Astrocyte of the cerebellum (primary cell): ENCODE measurements around the gene REV3L.
"Not testable (repeated sequence)": the region's sequence is repeated elsewhere in the genome, so short reads cannot be mapped to it uniquely, and the experiment has no call there.

ENCODE experiments used
- DNase-seq: peaks from one replicate; pipeline ENCODE4 v3.0.0-alpha.2; 2011; ENCODE audit warnings: low read depth
- H3K4me3 ChIP-seq: 2 replicates; pipeline ENCODE4 v1.5.1; 2011; ENCODE audit warnings: mild to moderate bottlenecking, low read depth, low read length, moderate library complexity
- CTCF ChIP-seq: IDR thresholded peaks from 2 replicates; pipeline ENCODE4 v1.5.1; 2012; ENCODE audit warnings: low read length, low read depth, moderate library complexity, mild to moderate bottlenecking; ENCODE audit errors: missing control alignments
- in situ Hi-C: cut with HindIII; loops from 2 replicates; pipeline ENCODE4 v1.10.0; 2017; ENCODE audit warnings: low sequenced_read_pairs

REV3L gene

DNA sequence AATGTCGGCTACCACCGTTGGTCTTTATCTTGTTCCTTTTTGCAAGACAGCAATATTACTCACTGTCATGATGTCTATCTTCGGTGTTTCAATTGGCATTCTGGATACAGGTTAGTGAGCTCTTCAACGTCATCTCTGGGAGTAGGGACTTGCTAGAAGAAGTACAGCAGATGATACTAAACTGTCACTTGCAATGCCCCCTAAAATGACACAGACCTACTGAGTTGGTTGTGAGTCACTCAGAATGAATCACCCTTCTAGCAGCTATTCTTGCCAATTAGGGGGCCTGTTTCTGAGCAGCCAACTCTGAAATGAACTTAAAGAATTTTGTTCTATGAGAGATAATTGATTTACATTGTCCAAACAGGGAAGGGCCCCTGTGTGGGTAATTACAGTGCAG, 219.2 kb downstream of the REV3L start:
- no peak overlapping the region for H3K4me3 ChIP-seq
- no peak for TF ChIP-seq CTCF
- DNase-seq = no peak
- in situ Hi-C loops = no loop called here

- in situ Hi-C loops = no loop called here
- no peak for TF ChIP-seq CTCF
- peak overlapping the region; percentile 67 for H3K4me3 ChIP-seq
- no peak for DNase-seq
Measured at GRCh38 chr6:111260570-111261298, 222.3 kb downstream of the REV3L start.

- peak overlapping the region; percentile 67 for H3K4me3 ChIP-seq
- in situ Hi-C loops = no loop called here
- DNase-seq = peak; percentile 98
- TF ChIP-seq CTCF = peak; percentile 96
Measured at GRCh38 chr6:111259089-111259831, 223.8 kb downstream of the REV3L start.

DNA sequence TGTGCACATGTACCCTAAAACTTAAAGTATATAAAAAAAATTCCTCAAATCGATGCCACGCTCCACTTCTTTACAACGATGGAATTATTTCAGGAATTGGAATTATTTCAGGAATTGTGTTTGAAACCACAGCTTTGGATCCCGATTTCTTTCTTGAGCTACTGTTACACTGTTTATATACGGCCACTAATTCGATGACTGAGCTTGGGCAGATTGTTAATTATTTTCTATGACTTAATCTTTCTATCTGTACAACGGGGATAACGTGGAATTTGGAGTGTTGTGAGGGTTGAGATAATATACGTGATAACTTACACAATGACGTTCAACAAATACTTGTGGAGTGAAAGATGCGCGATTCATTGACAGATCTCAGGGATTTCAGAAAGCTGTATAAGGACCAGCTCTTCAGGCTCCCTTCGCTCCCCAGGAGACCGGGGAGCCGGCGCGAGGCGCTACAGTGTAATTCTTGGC, 224.4 kb downstream of the REV3L start:
- in situ Hi-C loops = no loop called here
- H3K4me3 ChIP-seq = peak overlapping the region; percentile 67
- TF ChIP-seq CTCF = no peak
- DNase-seq = no peak

- in situ Hi-C loops = no loop called here
- H3K4me3 ChIP-seq = no peak overlapping the region
- no peak for DNase-seq
- TF ChIP-seq CTCF = no peak
Measured at GRCh38 chr6:111258010-111258409, 225.0 kb downstream of the REV3L start.

- no peak for DNase-seq
- no peak for TF ChIP-seq CTCF
- in situ Hi-C loops = no loop called here
- H3K4me3 ChIP-seq = no peak overlapping the region
Measured at GRCh38 chr6:111256646-111257045, 226.4 kb downstream of the REV3L start.

DNA sequence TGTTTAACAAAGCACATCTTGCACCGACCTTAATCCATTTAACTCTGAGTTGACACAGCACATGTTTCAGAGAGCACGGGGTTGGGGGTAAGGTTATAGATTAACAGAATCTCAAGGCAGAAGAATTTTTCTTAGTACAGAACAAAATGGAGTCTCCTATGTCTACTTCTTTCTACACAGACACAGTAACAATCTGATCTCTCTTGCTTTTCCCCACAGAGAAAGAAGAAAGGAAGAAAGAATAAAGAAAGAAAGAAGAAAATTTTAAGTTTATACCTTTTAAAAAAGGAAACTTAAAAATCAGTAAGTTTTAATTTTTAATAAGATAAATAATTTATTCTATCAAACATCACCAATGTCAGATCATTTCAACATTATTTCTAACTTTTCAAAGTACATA, 227.2 kb downstream of the REV3L start:
- in situ Hi-C loops, DNase-seq, H3K4me3 ChIP-seq: not testable (repeated sequence)
